T-helper 1 cell (primary cell): ENCODE results near the gene TTLL8.
A peak's percentile ranks its signal among the peaks of the same experiment; 100 is the strongest.
"Not testable (repeated sequence)": the region's sequence is repeated elsewhere in the genome, so short reads cannot be mapped to it uniquely, and the experiment has no call there.

ENCODE experiments used
- DNase-seq, 5 donors: peaks; one replicate each; pipeline ENCODE4 v3.0.0-alpha.2; 2012 to 2020

The TTLL8 gene

DNA sequence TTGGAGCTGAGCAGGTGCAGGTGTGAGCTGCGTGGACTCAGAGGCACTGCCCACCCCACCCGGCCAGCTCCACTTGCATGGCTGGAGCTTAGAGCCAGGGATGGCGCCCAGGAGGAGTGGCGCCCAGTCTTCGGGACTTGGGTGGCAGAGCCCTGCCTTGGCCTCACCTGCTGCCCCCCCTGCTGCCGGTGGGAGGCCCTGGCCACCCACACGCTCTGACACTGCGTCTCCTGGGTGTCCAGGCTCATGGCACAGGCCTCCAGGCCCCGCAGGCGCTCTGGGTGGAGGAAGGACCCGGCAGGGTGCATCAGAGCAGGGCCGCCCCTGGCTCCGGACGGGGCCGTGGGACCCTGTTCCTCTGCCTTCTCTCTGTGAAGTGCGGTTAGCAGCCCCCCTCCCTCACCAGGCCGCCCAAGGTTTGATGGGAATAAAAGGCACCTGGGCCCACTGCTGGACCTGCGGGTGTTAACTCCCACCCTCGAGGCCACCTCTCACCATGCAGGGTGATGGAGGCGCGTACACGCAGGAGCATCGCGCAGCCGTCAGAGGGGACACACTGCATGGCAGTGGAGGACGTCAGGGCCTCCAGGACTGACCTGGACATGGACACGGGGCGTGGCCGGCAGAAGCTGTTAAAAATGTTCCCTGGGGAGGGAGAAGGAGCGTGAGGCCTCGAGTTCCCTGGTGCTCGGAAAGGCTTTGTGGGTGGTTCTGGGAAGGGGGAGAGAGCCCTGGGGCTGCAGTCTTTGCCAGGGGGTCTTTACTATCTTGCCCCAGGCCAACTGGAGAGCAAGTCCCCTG, 57.3 kb downstream of the TTLL8 start:
- DNase-seq = no peak

DNA sequence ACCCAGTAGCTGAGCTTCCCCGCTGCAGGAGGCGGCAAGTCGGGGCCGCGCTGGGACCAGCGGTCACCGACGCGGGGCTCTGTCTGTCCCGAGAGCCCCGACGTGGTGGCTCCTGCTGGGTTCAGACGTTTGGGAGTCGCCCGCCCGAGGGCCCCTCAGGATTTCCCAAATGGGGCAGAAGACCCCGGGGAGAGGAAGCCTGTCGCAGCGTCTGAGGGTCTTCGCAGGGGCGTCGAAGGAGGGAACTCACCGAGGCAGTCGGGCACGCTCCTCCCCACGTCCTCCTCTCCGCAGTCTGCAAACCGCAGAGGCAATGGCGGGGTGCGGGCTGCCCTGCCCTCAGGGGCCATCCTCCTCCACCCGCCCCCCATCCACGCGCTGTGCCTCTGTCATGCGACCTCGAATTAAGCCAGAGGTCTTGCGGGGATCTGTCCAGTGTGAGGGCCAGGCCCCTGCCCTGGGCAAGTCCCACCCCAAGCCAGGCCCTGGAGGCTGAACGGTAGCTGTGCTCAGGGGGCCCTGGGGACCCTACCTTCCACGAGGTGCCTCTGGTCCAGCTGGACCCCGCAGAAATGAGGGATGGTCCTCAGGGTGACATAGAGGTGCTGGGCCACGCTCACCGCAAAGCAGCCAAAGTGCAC, 58.0 kb downstream of the TTLL8 start:
- no peak for DNase-seq

- DNase-seq = no peak
Measured at GRCh38 chr22:49999063-49999945, 58.8 kb downstream of the TTLL8 start.

DNA sequence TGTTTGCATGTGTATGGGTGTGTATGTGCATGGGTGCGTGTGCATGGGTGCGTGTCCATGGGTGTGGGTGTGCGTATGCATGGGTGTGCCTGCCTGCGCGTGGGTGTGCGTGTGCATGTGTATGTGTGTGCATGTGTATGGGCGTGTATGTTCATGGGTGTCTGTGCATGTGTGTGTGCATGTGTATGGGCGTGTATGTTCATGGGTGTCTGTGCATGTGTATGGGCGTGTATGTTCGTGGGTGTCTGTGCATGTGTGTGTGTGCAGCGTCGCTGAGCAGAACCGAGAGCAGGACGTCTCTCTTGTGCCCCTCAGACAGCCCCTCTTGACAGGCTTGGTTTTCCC, 59.4 kb downstream of the TTLL8 start:
- no peak for DNase-seq

DNA sequence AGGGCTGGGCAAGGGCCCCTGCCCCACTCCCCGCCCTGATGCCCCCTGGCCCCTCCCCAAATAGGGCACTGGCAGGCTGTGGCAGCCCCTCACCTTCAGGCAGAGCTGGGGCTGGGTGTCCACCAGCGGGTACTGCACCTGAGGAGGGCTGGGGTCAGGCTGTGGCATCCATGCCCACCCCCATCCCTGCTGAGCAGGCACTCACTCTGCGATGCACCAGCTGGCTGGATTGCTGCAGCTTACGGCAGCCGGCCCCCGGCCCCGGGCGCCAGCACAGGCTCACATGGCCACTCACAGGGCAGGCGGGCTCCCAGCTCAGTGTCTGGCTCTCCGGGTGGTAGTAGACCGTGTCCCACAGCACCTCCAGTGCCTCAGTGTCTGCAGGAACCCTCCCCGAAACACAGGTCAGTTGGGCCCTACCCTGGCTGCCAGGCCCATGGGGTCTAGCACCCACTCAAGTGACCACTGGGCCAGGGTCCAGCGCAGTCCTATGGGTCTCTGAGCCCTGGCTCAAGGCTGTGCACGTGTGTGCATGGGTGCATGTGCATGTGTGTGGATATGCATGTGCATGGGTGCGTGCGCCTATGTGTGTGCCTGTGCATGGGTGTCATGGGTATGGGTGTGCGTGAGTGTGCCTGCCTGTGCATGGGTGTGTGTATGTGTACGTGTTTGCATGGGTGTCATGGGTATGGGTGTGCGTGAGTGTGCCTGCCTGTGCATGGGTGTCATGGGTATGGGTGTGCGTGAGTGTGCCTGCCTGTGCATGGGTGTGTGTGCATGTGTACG, 60.0 kb downstream of the TTLL8 start:
- no peak for DNase-seq

- DNase-seq = no peak
Measured at GRCh38 chr22:49997251-49997599, 60.9 kb downstream of the TTLL8 start.

DNA sequence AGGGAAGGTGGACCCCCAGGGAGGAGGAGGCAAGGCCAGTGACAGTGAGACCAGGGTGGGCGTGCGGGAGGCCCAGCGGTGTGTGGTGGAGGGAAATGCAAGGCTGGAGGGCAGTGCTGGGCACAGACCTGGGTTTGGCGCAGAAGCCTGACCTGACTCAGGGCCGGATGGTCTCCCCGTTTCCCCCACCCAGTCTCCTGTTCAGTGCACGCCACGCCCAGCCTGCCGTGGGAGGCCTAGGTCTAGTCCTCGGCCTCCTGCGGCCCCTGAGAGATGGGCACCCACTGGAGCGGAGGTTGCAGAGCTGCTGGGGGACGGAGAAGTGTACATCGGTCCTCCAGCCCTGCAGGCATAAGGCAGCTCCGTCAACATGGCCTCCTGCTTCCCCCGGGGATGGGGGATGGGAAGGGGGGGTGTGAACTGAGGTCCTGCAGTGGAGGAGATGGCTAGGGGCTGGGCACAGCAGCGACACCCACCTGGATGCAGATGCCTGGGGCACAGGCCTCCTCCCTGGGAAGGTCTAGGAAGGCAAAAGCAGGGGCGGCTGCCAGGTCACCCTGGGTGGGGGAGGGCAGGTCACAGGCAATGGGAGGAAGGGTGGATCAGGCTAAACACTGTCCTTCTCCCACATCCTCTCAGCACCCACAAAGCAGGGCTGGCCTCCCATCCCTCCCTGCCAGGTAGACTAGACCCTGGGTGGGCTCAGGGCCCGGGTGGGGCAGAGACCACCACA, 61.4 kb downstream of the TTLL8 start:
- DNase-seq = no peak

- DNase-seq = no peak
Measured at GRCh38 chr22:49996119-49996517, 62.0 kb downstream of the TTLL8 start.

GRCh38 chr22:49995361-49996118, 62.6 kb downstream of the TTLL8 start:
- no peak for DNase-seq

DNA sequence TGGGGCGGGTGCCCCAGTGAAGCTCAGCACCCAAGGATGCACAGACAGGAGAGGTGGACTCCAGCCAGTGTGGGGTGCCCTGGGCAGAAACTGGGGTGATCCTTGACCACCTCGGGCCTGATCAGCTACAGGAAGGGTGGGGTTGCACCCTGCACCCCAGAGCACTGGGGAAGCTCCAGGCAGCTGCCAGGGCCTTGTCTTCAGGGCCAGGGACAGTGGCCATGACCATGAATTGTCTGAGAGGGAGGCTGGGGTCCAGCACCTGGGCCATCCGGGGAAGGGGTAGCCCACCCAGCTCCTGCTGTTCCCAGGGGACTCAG, 63.1 kb downstream of the TTLL8 start:
- no peak for DNase-seq

DNA sequence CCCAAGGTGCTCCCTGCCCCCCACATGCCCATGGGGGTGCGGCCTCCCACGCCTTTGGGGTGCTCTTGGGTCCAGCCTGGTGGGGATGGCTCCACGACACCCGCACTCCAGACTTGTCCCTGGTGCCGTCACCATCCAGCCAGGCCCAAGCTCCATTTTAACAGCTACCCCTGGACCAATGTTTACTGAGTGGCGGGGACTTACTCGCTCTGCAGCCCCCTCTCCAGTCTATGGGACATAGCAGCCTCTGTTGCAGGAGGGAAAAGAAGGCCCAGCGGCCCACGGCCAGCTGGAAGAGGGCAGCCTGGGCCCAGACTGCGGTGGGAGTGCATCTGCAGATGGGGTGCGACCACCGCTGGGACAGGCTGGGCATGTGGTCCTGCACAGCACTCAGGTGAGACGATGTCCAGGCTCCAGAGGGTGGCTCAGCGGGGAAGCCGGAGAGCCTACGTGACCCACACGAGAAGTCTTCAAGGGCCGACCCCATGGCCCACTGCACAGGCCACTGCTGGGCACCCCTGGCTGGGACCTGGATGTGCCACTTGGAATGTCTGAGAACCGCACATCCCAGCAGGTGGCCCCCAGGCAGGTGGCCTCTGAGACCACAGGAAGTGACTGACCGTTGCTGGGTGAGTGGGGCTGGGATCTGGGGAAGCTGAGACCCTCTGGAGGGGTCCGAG, 63.6 kb downstream of the TTLL8 start:
- no peak for DNase-seq

DNA sequence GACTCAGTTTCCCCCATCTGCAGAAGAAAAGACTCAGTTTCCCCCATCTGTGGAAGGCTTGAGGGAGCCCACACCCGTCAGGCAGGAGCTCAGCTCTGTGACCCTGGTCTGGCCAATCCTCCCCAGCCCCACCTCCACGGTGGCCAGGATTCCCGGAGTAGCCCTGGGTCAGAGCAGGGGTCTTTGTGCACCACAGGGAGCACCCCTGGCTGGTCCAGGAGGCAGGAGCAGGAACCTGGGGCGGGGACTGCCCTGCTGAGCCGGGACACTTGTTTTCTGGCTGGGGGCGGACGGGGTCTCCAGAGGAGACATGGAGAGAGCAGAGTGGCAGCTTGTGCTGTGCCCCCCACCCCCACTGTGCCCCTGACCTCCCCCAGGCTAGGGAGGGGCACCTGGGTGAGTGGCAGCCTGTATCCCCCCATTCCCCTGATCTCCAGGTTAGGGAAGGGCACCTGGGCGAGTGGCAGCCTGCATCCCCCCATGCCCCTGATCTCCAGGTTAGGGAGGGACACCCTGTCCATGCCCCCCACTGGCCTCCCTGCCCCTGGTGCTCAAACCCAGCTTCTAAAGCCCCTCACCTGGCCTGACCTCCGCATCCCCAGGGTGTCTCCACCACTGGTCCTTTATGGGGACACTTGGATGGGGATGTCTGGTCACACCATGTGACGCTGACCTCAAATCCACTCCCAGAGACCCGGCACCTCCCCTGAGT, 64.3 kb downstream of the TTLL8 start:
- DNase-seq = no peak

DNA sequence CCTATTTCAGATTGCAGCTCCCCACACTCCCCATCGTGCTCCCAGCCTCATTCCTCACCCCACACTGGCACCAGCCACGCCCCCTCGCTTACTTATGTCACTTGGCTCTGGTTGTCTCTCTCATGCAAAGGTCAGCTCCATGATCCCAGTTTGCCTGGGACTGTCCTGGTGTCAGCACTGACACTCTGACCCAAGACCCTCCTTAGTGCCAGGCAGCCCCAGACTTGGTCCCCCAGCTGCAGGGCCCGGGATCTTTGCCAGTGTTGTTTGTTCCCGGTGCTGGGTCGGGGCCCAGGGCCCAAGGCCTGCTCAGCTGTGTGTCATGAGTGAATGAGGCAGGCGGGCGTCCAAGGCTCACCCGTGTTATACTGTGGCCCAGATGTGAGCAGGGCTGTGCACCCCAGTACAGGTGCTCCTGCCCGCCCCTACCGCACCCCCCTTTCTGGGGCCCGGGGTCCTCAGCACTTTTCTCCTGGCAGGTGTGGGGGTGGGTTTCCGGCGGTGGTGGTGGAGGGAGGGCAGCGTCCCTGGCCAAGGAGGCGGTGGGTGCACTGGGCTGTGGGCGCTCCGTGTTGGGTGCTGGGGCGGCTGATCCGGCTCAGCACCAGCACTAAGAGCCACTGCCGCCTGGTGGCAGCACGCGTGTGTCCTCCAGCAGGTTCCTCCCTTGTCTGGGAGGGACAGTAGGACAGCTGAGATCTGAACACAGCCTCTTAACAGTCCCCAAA, 65.0 kb downstream of the TTLL8 start:
- DNase-seq = peak; percentile 38 to 71 (median 56)

- DNase-seq = no peak
Measured at GRCh38 chr22:49991907-49992533, 66.1 kb downstream of the TTLL8 start.

- DNase-seq = no peak
Measured at GRCh38 chr22:49991167-49991566, 66.9 kb downstream of the TTLL8 start.

DNA sequence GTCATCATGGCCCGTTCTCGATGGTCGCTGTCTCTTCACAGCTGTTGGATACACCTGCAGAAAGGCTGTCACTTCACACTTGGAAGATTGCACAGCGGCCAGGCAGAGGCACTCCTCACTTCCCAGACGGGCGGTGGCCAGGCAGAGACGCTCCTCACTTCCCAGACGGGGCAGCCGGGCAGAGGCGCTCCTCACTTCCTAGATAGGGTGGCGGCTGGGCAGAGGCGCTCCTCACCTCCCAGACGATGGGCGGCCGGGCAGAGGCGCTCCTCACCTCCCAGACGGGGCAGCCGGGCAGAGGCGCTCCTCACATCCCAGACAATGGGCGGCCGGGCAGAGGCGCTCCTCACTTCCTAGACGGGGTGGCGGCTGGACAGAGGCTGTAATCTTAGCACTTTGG, 68.3 kb downstream of the TTLL8 start:
- not testable (repeated sequence) for DNase-seq

DNA sequence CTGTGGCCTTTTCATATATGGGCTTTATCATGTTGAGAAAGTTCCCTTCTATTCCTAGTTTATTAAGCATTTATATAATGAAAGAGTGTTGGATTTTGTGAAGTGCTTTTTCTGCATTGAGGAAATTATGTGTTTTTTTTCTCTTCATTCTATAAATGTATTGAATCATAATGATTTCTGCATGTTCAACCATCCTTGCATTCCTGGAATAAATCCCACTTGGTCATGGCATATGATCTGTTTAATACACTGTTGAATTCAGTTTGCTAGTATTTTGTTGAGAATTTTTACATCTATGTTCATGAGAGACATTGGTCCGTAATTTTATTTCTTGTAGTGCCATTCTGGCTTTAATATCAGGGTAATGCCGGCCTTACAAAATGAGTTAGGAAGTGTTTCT, 71.8 kb downstream of the TTLL8 start:
- no peak for DNase-seq

GRCh38 chr22:49983148-49984042, 74.7 kb downstream of the TTLL8 start:
- peak in 2 of 5 donors; percentile 20 to 57 for DNase-seq
